Activated CD8-positive, alpha-beta T cell treated with anti-CD3 and anti-CD28 coated beads, Interleukin-2, amount 10 ng/mL, durations not matched to agents 7 days and 5 days (primary cell): ENCODE measurements around the gene EIF4A2. TPM values are rescaled to one million over a fixed set of nuclear protein-coding genes. Genes with fewer than 3 reads are reported as not detected.
"Not testable (repeated sequence)": the region's sequence is repeated elsewhere in the genome, so short reads cannot be mapped to it uniquely, and the experiment has no call there.

ENCODE experiments used
- ATAC-seq: fragments of 150-1000 bp; cut with Tn5 transposase; one replicate; pipeline ENCODE4 v1.10.0; 2021; ENCODE audit warnings: moderate library complexity
- CTCF ChIA-PET: fragments of 350-600 bp; sonication (Branson Sonifier 250); formaldehyde crosslinking; loops from one replicate; lab custom pipeline; 2021; ENCODE audit warnings: antibody characterized with exemption; lab: Charles Lee
- POLR2A ChIA-PET: fragments of 350-600 bp; sonication (Branson Sonifier 250); formaldehyde crosslinking; loops from one replicate; lab custom pipeline; 2021; ENCODE audit warnings: antibody characterized with exemption; lab: Charles Lee
- DNase-seq: peaks from one replicate; pipeline ENCODE4 v3.0.0-alpha.2; 2020
- H3K27ac Mint-ChIP-seq: one replicate; pipeline ENCODE4 v1.8.0; 2021; ENCODE audit warnings: mild to moderate bottlenecking, mixed read lengths
- H3K27me3 Mint-ChIP-seq: one replicate; pipeline ENCODE4 v1.8.0; 2021; ENCODE audit warnings: low read depth, mixed read lengths
- H3K36me3 Mint-ChIP-seq: one replicate; pipeline ENCODE4 v1.8.0; 2021; ENCODE audit warnings: low read depth, mixed read lengths
- H3K4me1 Mint-ChIP-seq: one replicate; pipeline ENCODE4 v1.8.0; 2021; ENCODE audit warnings: low read depth, mixed read lengths
- H3K4me3 Mint-ChIP-seq: one replicate; pipeline ENCODE4 v1.8.0; 2021; ENCODE audit warnings: mild to moderate bottlenecking, mixed read lengths
- H3K9me3 Mint-ChIP-seq: one replicate; pipeline ENCODE4 v1.8.0; 2022; ENCODE audit warnings: mixed read lengths; ENCODE audit not compliant: insufficient read depth
- total RNA-seq, 2 experiments: library from RNA; stranded (reverse); gene quantifications; one replicate each; pipeline ENCODE4 v1.2.3, GENCODE V29; 2021

The EIF4A2 gene
- total RNA-seq, 2 experiments from 2014 or later: 365 to 383 TPM

GRCh38 chr3:186806089-186807055 is 23.0 kb downstream of the EIF4A2 start, which contains the start of gene RFC4:
Gene RFC4, minus strand, starts transcription at chr3:186806482. Its CDS starts 1,769 bp downstream, at chr3:186804713.
- ChIA-PET POLR2A (interaction anchor here (0.6 to 7.6 kb wide), 11 partner anchors 12 to 868 kb away, joined by 3 to 123 read pairs (median 5); partner anchors contain the start of genes DNAJB11, EIF4A2 and TRA2B), CTCF (interaction anchor here (0.7 to 5.3 kb wide), 8 partner anchors 15 to 307 kb away, joined by 3 to 43 read pairs (median 4); no protein-coding TSS in a partner anchor)
- ATAC-seq (peak; percentile 79), DNase-seq (peak; percentile 90)
- H3K27me3 Mint-ChIP-seq: no peaks in the 10 kb centered on the region
- peaks cover 26% of the 10 kb centered on the region for H3K36me3 Mint-ChIP-seq
- H3K9me3 Mint-ChIP-seq: no peaks in the 10 kb centered on the region
- H3K4me3 Mint-ChIP-seq: peak within 1 kb of the TSS; percentile 96
- peaks cover 47% of the 10 kb centered on the region for H3K4me1 Mint-ChIP-seq
- H3K27ac Mint-ChIP-seq: peak within 1 kb of the TSS; percentile 96

GRCh38 chr3:186807231-186807630 is 23.9 kb downstream of the EIF4A2 start:
- Mint-ChIP-seq H3K4me1 (peaks cover 43% of the 10 kb centered on the region), H3K4me3 (peak overlapping the region; percentile 96), H3K27me3 (no peaks in the 10 kb centered on the region), H3K36me3 (peaks cover 26% of the 10 kb centered on the region), H3K9me3 (no peaks in the 10 kb centered on the region), H3K27ac (peak overlapping the region; percentile 96)
- DNase-seq: peak; percentile 35
- CTCF ChIA-PET: interaction anchor here (1.0 to 5.3 kb wide), 4 partner anchors 14 to 306 kb away, joined by 3 to 43 read pairs (median 8); no protein-coding TSS in a partner anchor
- ATAC-seq: peak; percentile 29
- POLR2A ChIA-PET: interaction anchor here (0.6 to 7.6 kb wide), 7 partner anchors 15 to 934 kb away, joined by 3 to 123 read pairs (median 4); partner anchors contain the start of genes EIF4A2 and TRA2B

- no peak for DNase-seq
- Mint-ChIP-seq H3K4me3 (no peak overlapping the region), H3K36me3 (peaks cover under 1% of the 10 kb centered on the region), H3K4me1 (peaks cover 24% of the 10 kb centered on the region), H3K27me3 (no peaks in the 10 kb centered on the region), H3K27ac (no peak overlapping the region), H3K9me3 (no peaks in the 10 kb centered on the region)
- ChIA-PET POLR2A (no interaction called here), CTCF (interaction anchor here (1.3 kb wide), 1 partner anchor 11 kb away, joined by 6 read pairs; no protein-coding TSS in a partner anchor)
- ATAC-seq: no peak
Measured at GRCh38 chr3:186810336-186810996, 27.1 kb downstream of the EIF4A2 start.

- CTCF ChIA-PET, H3K36me3 Mint-ChIP-seq, H3K27ac Mint-ChIP-seq, H3K27me3 Mint-ChIP-seq, H3K9me3 Mint-ChIP-seq, H3K4me3 Mint-ChIP-seq, POLR2A ChIA-PET, DNase-seq, ATAC-seq: not testable (repeated sequence)
- H3K4me1 Mint-ChIP-seq: peaks cover 24% of the 10 kb centered on the region
Measured at GRCh38 chr3:186811313-186811712, 27.9 kb downstream of the EIF4A2 start.

- H3K27ac Mint-ChIP-seq: no peak overlapping the region
- CTCF ChIA-PET: no interaction called here
- ATAC-seq: no peak
- H3K4me3 Mint-ChIP-seq: no peak overlapping the region
- no peaks in the 10 kb centered on the region for H3K9me3 Mint-ChIP-seq
- DNase-seq: no peak
- H3K4me1 Mint-ChIP-seq: peaks cover 9% of the 10 kb centered on the region
- H3K36me3 Mint-ChIP-seq: no peaks in the 10 kb centered on the region
- POLR2A ChIA-PET: no interaction called here
- no peaks in the 10 kb centered on the region for H3K27me3 Mint-ChIP-seq
Measured at GRCh38 chr3:186814100-186814499, 30.7 kb downstream of the EIF4A2 start.

GRCh38 chr3:186815435-186815834 is 32.1 kb downstream of the EIF4A2 start:
- H3K4me3 Mint-ChIP-seq: no peak overlapping the region
- H3K9me3 Mint-ChIP-seq: no peaks in the 10 kb centered on the region
- no peak overlapping the region for H3K27ac Mint-ChIP-seq
- ChIA-PET POLR2A (no interaction called here), CTCF (interaction anchor here (1.3 kb wide), 1 partner anchor 198 kb away, joined by 3 read pairs; no protein-coding TSS in a partner anchor)
- ATAC-seq: no peak
- H3K27me3 Mint-ChIP-seq: no peaks in the 10 kb centered on the region
- DNase-seq: no peak
- no peaks in the 10 kb centered on the region for H3K36me3 Mint-ChIP-seq
- peaks cover 9% of the 10 kb centered on the region for H3K4me1 Mint-ChIP-seq

GRCh38 chr3:186818516-186818915 is 35.1 kb downstream of the EIF4A2 start:
- CTCF ChIA-PET: interaction anchor here (0.6 to 11.1 kb wide), 4 partner anchors 16 to 272 kb away, joined by 3 to 164 read pairs (median 4); partner anchors contain the start of gene AHSG
- Mint-ChIP-seq H3K9me3 (no peaks in the 10 kb centered on the region), H3K27me3 (no peaks in the 10 kb centered on the region), H3K27ac (no peak overlapping the region), H3K4me3 (no peak overlapping the region), H3K4me1 (peaks cover 11% of the 10 kb centered on the region), H3K36me3 (no peaks in the 10 kb centered on the region)
- POLR2A ChIA-PET: interaction anchor here (0.8 to 1.4 kb wide), 3 partner anchors 12 to 35 kb away, joined by 3 to 5 read pairs (median 3); partner anchors contain the start of genes EIF4A2 and RFC4
- ATAC-seq (no peak), DNase-seq (no peak)

GRCh38 chr3:186818956-186819355 is 35.6 kb downstream of the EIF4A2 start:
- CTCF ChIA-PET: interaction anchor here (0.9 to 11.1 kb wide), 3 partner anchors 16 to 203 kb away, joined by 3 to 164 read pairs (median 5); partner anchors contain the start of gene AHSG
- DNase-seq (no peak), ATAC-seq (no peak)
- Mint-ChIP-seq H3K4me3 (no peak overlapping the region), H3K36me3 (no peaks in the 10 kb centered on the region), H3K9me3 (no peaks in the 10 kb centered on the region), H3K4me1 (peaks cover 12% of the 10 kb centered on the region), H3K27me3 (no peaks in the 10 kb centered on the region), H3K27ac (no peak overlapping the region)
- POLR2A ChIA-PET: interaction anchor here (0.8 to 1.4 kb wide), 3 partner anchors 13 to 36 kb away, joined by 3 to 5 read pairs (median 3); partner anchors contain the start of genes EIF4A2 and RFC4

- Mint-ChIP-seq H3K27ac (no peak overlapping the region), H3K9me3 (no peaks in the 10 kb centered on the region), H3K36me3 (no peaks in the 10 kb centered on the region), H3K4me1 (peaks cover 24% of the 10 kb centered on the region), H3K27me3 (peaks cover 6% of the 10 kb centered on the region), H3K4me3 (no peak overlapping the region)
- ChIA-PET CTCF (interaction anchor here (0.7 to 11.1 kb wide), 37 partner anchors 9 to 344 kb away, joined by 3 to 164 read pairs (median 4); partner anchors contain the start of genes AHSG and RFC4), POLR2A (interaction anchor here (1.0 to 2.4 kb wide), 5 partner anchors 15 to 207 kb away, joined by 3 to 14 read pairs (median 4); partner anchors contain the start of gene EIF4A2)
- DNase-seq: peak; percentile 47
- no peak for ATAC-seq
Measured at GRCh38 chr3:186821429-186822387, 38.3 kb downstream of the EIF4A2 start.

GRCh38 chr3:186822388-186822759 is 39.0 kb downstream of the EIF4A2 start:
- DNase-seq, H3K27me3 Mint-ChIP-seq: not testable (repeated sequence)
- POLR2A ChIA-PET: interaction anchor here (1.0 to 2.4 kb wide), 5 partner anchors 16 to 208 kb away, joined by 3 to 14 read pairs (median 4); partner anchors contain the start of gene EIF4A2

More at GRCh38 chr3:186822388-186822759, 39.0 kb downstream of the EIF4A2 start:
- not testable (repeated sequence) for H3K4me3 Mint-ChIP-seq, ATAC-seq, H3K27ac Mint-ChIP-seq, H3K9me3 Mint-ChIP-seq, H3K36me3 Mint-ChIP-seq
- peaks cover 25% of the 10 kb centered on the region for H3K4me1 Mint-ChIP-seq
- CTCF ChIA-PET: interaction anchor here (0.9 to 11.1 kb wide), 23 partner anchors 10 to 343 kb away, joined by 3 to 164 read pairs (median 4); partner anchors contain the start of genes AHSG and RFC4
